ENCODE measurements around the gene COA6.

DNA sequence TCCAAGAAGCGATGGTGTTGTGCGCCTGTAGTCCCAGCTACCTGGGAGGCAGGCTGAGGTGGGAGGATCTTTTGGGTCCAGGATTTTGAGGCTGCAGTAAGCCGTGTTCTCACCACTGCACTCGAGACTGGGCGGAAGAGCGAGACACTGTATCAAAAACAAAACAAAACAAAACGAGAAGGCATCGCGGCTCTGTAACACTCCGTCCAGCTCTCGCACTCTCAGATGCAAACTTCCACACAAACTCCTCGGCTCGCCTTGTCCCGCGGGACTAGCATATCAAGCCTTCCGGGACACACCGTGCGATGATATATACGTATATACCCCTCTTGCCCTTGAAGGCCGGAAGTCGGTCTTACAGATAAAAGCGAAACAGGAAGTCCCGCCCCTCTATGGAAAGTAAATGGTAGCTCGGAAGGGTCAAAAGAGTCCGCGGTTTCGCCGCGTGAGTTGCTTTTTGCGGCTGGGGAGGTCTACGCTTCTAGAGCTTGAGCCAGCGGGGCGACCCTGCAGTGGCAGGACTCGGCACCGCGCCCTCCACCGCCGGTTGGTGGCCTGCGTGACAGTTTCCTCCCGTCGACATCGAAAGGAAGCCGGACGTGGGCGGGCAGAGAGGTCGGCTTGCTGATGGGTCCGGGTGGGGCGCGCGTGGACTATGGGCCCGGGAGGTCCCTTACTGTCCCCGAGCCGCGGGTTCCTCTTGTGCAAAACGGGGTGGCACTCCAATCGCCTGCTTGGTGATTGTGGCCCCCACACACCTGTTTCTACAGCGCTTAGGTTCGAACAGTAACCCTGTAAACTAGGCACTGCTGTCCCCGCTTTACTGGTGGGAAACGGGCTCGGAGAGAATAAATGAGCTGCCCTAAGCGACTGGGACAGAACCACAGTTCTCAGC is at the start of gene COA6:
- TF ChIP-seq EZH2 (IDR thresholded peaks at IDR 0.05) = no peak
- peak; percentile 98 for TF ChIP-seq POLR2AphosphoS5 (IDR thresholded peaks at IDR 0.05; ENCODE audit: borderline replicate concordance, low read depth, low read length)
